22Rv1 (cell line): Measurements from ENCODE around the gene SYNPO2.

Source experiments
- ZFX ChIP-seq: fragments of 450-650 bp; IDR thresholded peaks from 2 replicates; pipeline ENCODE4 v1.6.1; 2017; ENCODE audit warnings: antibody characterized with exemption, borderline replicate concordance
- TF ChIP-seq, protein P1 (sequence below): fragments of 450-650 bp; IDR thresholded peaks from 2 replicates; pipeline ENCODE4 v1.5.1; 2017; ENCODE audit warnings: mild to moderate bottlenecking

DNA sequence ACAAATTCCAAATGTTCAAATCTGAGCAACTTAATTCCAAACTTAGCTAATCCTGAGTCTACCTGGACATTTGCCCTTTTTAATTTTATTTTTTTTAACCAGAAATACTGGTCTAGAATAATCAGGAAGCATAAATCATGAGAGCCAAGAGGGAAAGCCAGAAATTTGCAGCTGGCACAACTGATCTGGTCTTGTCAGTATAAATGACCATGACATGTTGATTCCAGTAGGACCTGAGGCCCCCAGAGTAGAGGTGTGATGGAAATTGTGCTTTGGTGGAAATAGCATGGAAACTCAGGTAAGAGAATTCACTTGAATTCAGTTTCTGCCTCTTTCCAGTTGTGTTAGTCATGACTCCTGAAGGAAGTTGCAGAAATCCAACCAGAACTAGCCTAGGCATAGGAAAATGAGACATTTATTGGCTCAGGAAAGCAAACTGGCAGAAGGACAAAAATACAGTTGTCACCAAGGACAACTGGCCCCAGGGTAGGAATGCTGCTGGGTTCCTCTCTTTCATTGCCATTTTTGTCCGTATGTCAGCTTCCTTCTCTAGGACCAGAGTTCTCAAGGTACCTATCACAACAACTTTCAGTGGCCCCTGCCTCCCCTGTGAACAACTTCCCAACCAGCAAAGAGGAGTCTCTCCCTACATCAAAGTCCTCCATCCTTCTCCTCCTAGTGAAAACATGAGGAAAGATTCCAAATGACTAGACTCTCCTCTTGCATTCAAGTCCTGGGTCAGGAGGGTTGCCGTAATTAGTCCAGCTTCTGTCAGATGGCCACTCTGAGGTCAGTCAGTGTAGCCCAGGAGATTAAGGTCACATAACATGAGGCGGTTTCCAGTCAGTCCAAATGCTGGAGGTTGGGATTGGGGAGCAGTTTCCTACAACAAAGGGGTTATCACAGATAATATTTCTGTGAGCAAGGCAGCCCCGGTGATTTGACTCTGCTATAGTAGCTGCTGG, 217.7 kb downstream of the SYNPO2 start:
- TF ChIP-seq, protein P1, sequence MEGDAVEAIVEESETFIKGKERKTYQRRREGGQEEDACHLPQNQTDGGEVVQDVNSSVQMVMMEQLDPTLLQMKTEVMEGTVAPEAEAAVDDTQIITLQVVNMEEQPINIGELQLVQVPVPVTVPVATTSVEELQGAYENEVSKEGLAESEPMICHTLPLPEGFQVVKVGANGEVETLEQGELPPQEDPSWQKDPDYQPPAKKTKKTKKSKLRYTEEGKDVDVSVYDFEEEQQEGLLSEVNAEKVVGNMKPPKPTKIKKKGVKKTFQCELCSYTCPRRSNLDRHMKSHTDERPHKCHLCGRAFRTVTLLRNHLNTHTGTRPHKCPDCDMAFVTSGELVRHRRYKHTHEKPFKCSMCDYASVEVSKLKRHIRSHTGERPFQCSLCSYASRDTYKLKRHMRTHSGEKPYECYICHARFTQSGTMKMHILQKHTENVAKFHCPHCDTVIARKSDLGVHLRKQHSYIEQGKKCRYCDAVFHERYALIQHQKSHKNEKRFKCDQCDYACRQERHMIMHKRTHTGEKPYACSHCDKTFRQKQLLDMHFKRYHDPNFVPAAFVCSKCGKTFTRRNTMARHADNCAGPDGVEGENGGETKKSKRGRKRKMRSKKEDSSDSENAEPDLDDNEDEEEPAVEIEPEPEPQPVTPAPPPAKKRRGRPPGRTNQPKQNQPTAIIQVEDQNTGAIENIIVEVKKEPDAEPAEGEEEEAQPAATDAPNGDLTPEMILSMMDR = no peak
- TF ChIP-seq ZFX = no peak
